IPS-15b (cell line): ENCODE results near the gene HINT2.

Experiments
- H3K27me3 ChIP-seq: one replicate; pipeline ENCODE4 v1.6.1; 2013; ENCODE audit warnings: low read length; ENCODE audit not compliant: control insufficient read depth, insufficient read depth
- H3K36me3 ChIP-seq: one replicate; pipeline ENCODE4 v1.6.1; 2013; ENCODE audit warnings: low read length; ENCODE audit not compliant: control insufficient read depth, insufficient read depth
- H3K4me1 ChIP-seq: one replicate; pipeline ENCODE4 v1.6.1; 2013; ENCODE audit warnings: mild to moderate bottlenecking, low read length; ENCODE audit not compliant: control insufficient read depth, insufficient read depth
- H3K4me3 ChIP-seq: one replicate; pipeline ENCODE4 v1.5.1; 2013; ENCODE audit warnings: low read depth, low read length
- H3K9ac ChIP-seq: one replicate; pipeline ENCODE4 v1.6.1; 2013; ENCODE audit warnings: low read depth, mild to moderate bottlenecking, low read length
- H3K9me3 ChIP-seq: one replicate; pipeline ENCODE4 v1.6.1; 2013; ENCODE audit warnings: mild to moderate bottlenecking, low read length; ENCODE audit not compliant: control insufficient read depth, insufficient read depth

The HINT2 gene

GRCh38 chr9:35835766-35836165 is 20.9 kb upstream of the HINT2 start:
- no peaks in the 10 kb centered on the region for H3K9me3 ChIP-seq
- no peak overlapping the region for H3K9ac ChIP-seq
- peaks cover 4% of the 10 kb centered on the region for H3K36me3 ChIP-seq
- H3K27me3 ChIP-seq, result no peaks in the 10 kb centered on the region
- H3K4me3 ChIP-seq, result no peak overlapping the region
- no peaks in the 10 kb centered on the region for H3K4me1 ChIP-seq

- Histone ChIP-seq H3K4me3 (no peak overlapping the region), H3K4me1 (no peaks in the 10 kb centered on the region), H3K36me3 (peaks cover 4% of the 10 kb centered on the region), H3K9ac (no peak overlapping the region), H3K27me3 (no peaks in the 10 kb centered on the region), H3K9me3 (no peaks in the 10 kb centered on the region)
Observed at GRCh38 chr9:35835216-35835632, 20.4 kb upstream of the HINT2 start.

DNA sequence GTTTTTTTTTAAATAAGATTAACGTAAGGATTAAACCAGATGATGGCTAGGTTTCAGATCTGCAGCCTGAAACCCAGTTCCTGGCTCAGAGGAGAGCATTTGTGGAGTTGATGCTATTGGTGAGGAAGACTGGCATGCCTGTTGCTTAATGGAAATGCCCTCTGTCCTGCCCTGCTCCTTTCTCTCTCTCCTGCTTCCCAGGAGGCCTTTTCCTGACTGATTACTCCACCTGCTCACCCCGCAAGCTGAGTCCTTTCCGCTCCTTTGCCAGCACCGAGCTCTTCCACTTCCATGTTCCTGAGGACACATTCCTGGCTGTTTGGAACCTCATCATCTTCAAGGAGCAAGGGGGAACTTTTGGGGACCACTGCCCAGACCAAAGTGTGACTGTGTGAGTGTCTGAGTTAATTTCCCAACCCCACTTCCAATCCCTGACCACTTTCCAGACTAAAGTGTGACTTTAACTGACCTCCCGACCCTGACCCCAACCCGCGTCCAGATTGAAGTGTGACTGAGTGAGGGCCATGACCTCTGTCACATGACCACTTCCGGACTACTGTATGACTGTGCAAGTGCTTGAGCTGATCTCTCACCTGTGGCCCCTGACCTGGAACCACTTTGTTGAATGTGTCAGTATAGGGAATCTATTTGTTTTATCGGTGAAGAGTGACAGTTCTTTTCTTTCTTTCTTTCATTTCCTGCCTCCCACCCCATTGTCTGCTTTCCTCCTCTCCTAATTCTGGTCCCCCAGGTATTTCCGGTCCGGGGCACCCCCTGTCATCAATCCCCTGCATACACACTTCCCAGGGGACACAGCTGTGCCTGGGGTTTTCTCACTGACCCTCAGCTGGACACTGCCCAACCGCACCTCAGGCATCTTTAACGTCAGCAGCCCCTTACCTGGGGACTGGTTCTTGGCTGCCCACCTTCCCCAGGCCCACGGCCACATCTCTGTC is 19.7 kb upstream of the HINT2 start:
- peaks cover 4% of the 10 kb centered on the region for H3K36me3 ChIP-seq
- no peaks in the 10 kb centered on the region for H3K9me3 ChIP-seq
- no peaks in the 10 kb centered on the region for H3K4me1 ChIP-seq
- no peaks in the 10 kb centered on the region for H3K27me3 ChIP-seq
- no peak overlapping the region for H3K4me3 ChIP-seq
- no peak overlapping the region for H3K9ac ChIP-seq

GRCh38 chr9:35832814-35833213 is 18.0 kb upstream of the HINT2 start:
- H3K9ac ChIP-seq, result no peak overlapping the region
- no peaks in the 10 kb centered on the region for H3K9me3 ChIP-seq
- no peaks in the 10 kb centered on the region for H3K27me3 ChIP-seq
- no peak overlapping the region for H3K4me3 ChIP-seq
- no peaks in the 10 kb centered on the region for H3K4me1 ChIP-seq
- H3K36me3 ChIP-seq, result peaks cover 4% of the 10 kb centered on the region

- H3K36me3 ChIP-seq, result peaks cover 4% of the 10 kb centered on the region
- no peak overlapping the region for H3K9ac ChIP-seq
- no peaks in the 10 kb centered on the region for H3K9me3 ChIP-seq
- H3K27me3 ChIP-seq, result peaks cover 2% of the 10 kb centered on the region
- no peaks in the 10 kb centered on the region for H3K4me1 ChIP-seq
- H3K4me3 ChIP-seq, result no peak overlapping the region
Observed at GRCh38 chr9:35831040-35831439, 16.2 kb upstream of the HINT2 start.

DNA sequence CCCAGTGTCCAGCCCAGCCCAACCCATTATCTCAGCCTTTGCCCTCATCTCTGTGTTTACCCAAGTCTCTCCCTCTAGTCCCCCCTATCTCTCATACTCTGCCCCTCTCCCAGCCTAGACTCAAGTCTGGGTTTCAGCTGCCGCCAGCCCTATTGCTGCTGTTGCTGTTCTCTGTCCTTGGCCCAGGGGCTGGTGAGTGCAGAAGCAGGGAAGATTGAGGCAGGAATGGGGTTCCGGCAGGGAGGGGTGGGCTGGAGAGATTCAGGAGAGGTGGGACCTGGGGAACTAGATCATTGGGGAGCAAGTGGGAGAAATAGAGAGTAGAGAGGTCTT is 14.9 kb upstream of the HINT2 start:
- Histone ChIP-seq H3K4me3 (peak overlapping the region; percentile 79), H3K27me3 (peaks cover 2% of the 10 kb centered on the region), H3K4me1 (no peaks in the 10 kb centered on the region), H3K9me3 (no peaks in the 10 kb centered on the region), H3K36me3 (no peaks in the 10 kb centered on the region), H3K9ac (no peak overlapping the region)

DNA sequence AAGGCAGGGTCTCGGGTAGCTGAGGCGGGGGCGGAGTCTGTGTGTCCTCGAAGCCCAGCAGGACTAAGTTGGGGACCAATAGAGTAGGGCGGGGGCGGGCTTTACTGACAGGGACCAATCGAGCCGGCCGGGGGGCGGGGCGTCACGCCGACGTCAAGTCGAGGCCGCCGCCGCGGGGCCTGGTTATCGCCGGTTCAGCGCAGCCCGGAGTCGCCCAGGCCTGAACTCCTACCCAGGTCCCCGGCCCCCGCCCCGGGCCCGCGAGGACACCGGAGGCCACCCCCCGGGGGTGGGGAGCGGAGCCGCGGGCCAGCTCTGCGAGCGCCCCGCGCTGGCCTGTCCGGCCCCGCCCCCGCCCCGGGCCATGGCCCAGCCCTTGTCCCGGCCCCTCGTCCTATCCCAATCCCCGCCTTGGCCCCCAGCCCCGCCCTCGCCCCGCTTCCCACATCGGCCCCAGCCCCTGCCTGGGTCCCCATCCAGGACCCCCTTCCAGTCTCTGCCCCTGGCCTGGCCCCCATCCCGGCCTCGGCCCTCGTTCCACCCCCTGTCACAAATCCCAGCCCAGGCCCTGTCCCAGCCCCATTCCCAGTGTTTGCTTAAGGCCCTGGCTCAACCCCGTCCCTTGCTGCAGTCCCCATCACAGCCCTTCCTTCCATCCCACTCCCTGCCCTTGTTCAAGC is 14.4 kb upstream of the HINT2 start, which contains the start of gene TMEM8B:
Gene TMEM8B, plus strand, starts transcription at position 145 of the 680 bp plus-strand sequence. Its CDS starts 220 bp downstream, at position 365.
- peaks cover 2% of the 10 kb centered on the region for H3K27me3 ChIP-seq
- H3K9ac ChIP-seq, result no peak within 1 kb of the TSS

GRCh38 chr9:35828716-35829083 is 13.9 kb upstream of the HINT2 start, which contains the start of gene FAM221B:
Gene FAM221B, minus strand, starts transcription at chr9:35828732. Its CDS starts 2,571 bp downstream, at chr9:35826161.
- no peak within 1 kb of the TSS for H3K9ac ChIP-seq
- peak within 1 kb of the TSS; percentile 79 for H3K4me3 ChIP-seq
- H3K36me3 ChIP-seq, result no peaks in the 10 kb centered on the region
- peaks cover 2% of the 10 kb centered on the region for H3K27me3 ChIP-seq
- no peaks in the 10 kb centered on the region for H3K9me3 ChIP-seq
- no peaks in the 10 kb centered on the region for H3K4me1 ChIP-seq

More for the DNA sequence above, 14.4 kb upstream of the HINT2 start, which contains the start of gene TMEM8B:
- Histone ChIP-seq H3K4me1 (no peaks in the 10 kb centered on the region), H3K9me3 (no peaks in the 10 kb centered on the region), H3K4me3 (peak within 1 kb of the TSS; percentile 79), H3K36me3 (no peaks in the 10 kb centered on the region)

DNA sequence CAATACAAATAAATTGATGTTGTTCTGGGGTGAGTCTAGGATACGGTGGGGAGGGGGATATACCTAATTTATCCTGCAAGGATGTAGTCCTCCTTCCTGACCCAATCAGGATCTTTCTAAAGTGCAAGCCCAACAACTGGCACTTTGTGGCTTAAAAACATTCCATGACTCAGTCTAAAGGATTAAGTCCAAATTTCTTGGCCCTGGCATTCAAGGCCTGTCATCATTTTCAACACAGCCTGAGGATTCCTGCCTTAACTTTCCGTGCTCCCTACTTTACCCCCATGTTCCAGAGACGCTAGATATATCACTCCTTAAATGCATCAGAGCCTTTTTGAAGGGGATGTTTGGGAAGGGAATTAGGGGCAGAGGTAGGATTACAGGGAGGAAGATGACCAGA is 12.6 kb upstream of the HINT2 start:
- Histone ChIP-seq H3K9me3 (no peaks in the 10 kb centered on the region), H3K4me1 (peaks cover 10% of the 10 kb centered on the region), H3K4me3 (no peak overlapping the region), H3K9ac (no peak overlapping the region), H3K27me3 (peaks cover 2% of the 10 kb centered on the region), H3K36me3 (no peaks in the 10 kb centered on the region)

DNA sequence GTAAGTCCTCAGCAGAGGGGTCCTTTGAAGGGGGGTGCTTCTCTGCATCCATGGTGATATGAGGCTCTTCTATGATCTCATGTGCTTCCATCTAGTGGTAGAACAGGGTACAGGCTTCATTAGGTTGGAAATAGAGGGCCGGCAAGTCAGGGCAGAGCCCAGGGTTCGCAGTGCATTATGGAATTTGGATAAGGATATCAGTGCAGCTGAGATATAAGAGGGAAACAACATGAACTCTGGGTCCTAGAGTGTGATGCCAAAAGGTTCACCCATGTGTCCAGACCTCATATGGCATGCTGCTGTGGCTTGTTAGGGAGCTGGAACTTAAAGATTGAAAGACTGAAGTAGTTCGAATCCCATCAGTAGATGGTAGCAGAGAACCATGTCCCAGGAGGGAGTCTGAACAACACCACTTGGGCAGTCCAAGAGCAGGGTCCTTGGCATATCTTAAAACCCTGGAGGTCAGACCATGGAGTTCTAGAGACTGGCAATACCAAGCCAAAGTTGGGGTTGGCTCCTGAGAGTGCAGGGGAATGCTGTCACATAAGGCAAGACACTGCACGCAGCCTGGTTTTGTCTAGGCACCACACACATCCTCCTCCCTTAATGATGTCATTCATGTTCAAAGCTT is 11.3 kb upstream of the HINT2 start:
- Histone ChIP-seq H3K27me3 (peaks cover 2% of the 10 kb centered on the region), H3K4me3 (no peak overlapping the region), H3K9me3 (no peaks in the 10 kb centered on the region), H3K36me3 (no peaks in the 10 kb centered on the region), H3K9ac (no peak overlapping the region), H3K4me1 (peaks cover 10% of the 10 kb centered on the region)

DNA sequence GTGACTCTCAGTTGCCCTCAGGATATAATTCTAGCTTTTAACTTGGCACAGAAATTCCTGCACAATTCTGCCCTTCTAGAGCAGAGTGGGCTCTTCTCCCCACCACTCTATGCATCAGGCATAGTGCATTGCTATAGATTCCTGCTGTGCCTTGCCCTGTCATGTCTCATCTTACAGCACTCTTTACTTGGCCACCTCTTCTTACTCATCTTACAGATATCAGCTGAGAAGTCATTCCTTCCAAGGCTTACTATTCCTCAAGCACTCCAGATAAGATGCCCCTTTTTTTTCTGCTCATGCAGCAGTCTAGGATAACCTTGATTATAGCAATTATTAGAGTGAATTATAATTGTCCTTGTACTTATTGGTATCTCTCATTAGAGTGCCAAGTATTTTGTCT is 8.1 kb upstream of the HINT2 start:
- peaks cover 2% of the 10 kb centered on the region for H3K27me3 ChIP-seq
- H3K9ac ChIP-seq, result no peak overlapping the region
- H3K4me3 ChIP-seq, result no peak overlapping the region
- H3K9me3 ChIP-seq, result no peaks in the 10 kb centered on the region
- H3K4me1 ChIP-seq, result peaks cover 10% of the 10 kb centered on the region
- no peaks in the 10 kb centered on the region for H3K36me3 ChIP-seq
